K562 (cell line): Measurements from ENCODE around the gene CPED1.

Experiments
- CHD2 ChIP-seq: IDR thresholded peaks from 2 replicates; pipeline ENCODE4 v1.6.1; 2011; ENCODE audit warnings: low read depth, low read length
- EP300 ChIP-seq: IDR thresholded peaks from 2 replicates; pipeline ENCODE4 v1.6.1; 2012; ENCODE audit warnings: low read length, improper control_type of control experiment
- ETV6 ChIP-seq, 3 experiments: fragments of 150-350 bp in 1 of 3; sonication (generic) in 1 of 3; formaldehyde crosslinking in 1 of 3; IDR thresholded peaks; 2 replicates each; pipeline versions ENCODE4 v1.6.1 to v1.8.0; 2014 to 2022; ENCODE audit warnings: borderline replicate concordance in 2 of 3, low read depth in 2 of 3, antibody characterized with exemption in 1 of 3, low read length in 1 of 3, mild to moderate bottlenecking in 1 of 3, missing genetic modification reagents in 1 of 3
- HNRNPLL ChIP-seq: fragments of 200-400 bp; formaldehyde crosslinking; IDR thresholded peaks from 2 replicates; pipeline ENCODE4 v1.6.1; 2017; ENCODE audit warnings: low read length, low read depth, mild to moderate bottlenecking; ENCODE audit not compliant: poor library complexity, severe bottlenecking
- NEUROD1 ChIP-seq: fragments of 150-350 bp; IDR thresholded peaks from 2 replicates; pipeline ENCODE4 v1.6.1; 2014; ENCODE audit warnings: borderline replicate concordance, low read length, low read depth; ENCODE audit not compliant: partially characterized antibody
- NFYB ChIP-seq: IDR thresholded peaks from 2 replicates; pipeline ENCODE4 v1.6.1; 2011; ENCODE audit warnings: mild to moderate bottlenecking, moderate library complexity; ENCODE audit not compliant: insufficient read length; ENCODE audit errors: extremely low read depth
- POLR2A ChIP-seq: fragments of 450-650 bp; conservative IDR thresholded peaks from 2 replicates; pipeline ENCODE4 v1.6.1; 2016
- TBL1XR1 ChIP-seq, 2 experiments: IDR thresholded peaks; 2 replicates each; pipeline ENCODE4 v1.6.1; 2012; ENCODE audit warnings: improper control_type of control experiment in 2 of 2, low read length in 2 of 2, mild to moderate bottlenecking in 1 of 2
- TF ChIP-seq, protein P1 (sequence below): fragments of 450-650 bp; IDR thresholded peaks from 2 replicates; pipeline ENCODE4 v1.6.1; 2018; ENCODE audit warnings: mild to moderate bottlenecking, low read depth; ENCODE audit not compliant: partially characterized antibody
- TF ChIP-seq, protein P2 (sequence below), 3 experiments: IDR thresholded peaks in 2 of 3; conservative IDR thresholded peaks in 1 of 3; 2 replicates each; pipeline ENCODE4 v1.5.1; 2011 to 2012; ENCODE audit warnings: low read length in 3 of 3, mild to moderate bottlenecking in 3 of 3, control low read depth in 2 of 3, improper control_type of control experiment in 1 of 3, inconsistent platforms in 1 of 3, low read depth in 1 of 3, mixed read lengths in 1 of 3, moderate library complexity in 1 of 3; ENCODE audit not compliant: insufficient read depth in 2 of 3

DNA sequence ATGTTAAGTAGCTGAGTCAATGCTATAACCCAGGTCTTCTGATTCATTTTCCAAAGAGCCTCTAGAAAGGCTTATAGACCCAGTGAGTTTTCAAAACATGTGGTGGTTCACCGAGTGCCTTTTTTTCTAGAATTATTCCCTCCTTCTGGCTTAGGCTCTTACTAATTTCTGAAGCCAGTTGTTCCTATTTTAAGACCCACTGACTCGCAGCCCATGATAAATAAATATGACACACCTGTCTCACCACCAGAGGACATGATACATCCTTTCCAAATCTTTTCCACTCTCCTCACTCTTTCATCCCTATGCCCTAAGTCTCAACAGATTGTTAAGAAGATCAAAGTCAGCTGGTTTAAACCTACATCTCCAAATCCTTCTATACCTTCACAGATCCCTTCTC is 214.3 kb downstream of the CPED1 start:
- TF ChIP-seq CHD2 = no peak
- no peak for TF ChIP-seq HNRNPLL
- no peak for TF ChIP-seq ETV6 (IDR thresholded peaks at IDR 0.05; ENCODE audit: borderline replicate concordance in 1 of 2, low read depth in 2 of 2, low read length in 1 of 2)
- no peak for TF ChIP-seq ETV6 (CRISPR knock-in tag; IDR thresholded peaks at IDR 0.05; ENCODE audit: borderline replicate concordance)
- no peak for TF ChIP-seq NEUROD1
- no peak for TF ChIP-seq EP300
- TF ChIP-seq, protein P1, sequence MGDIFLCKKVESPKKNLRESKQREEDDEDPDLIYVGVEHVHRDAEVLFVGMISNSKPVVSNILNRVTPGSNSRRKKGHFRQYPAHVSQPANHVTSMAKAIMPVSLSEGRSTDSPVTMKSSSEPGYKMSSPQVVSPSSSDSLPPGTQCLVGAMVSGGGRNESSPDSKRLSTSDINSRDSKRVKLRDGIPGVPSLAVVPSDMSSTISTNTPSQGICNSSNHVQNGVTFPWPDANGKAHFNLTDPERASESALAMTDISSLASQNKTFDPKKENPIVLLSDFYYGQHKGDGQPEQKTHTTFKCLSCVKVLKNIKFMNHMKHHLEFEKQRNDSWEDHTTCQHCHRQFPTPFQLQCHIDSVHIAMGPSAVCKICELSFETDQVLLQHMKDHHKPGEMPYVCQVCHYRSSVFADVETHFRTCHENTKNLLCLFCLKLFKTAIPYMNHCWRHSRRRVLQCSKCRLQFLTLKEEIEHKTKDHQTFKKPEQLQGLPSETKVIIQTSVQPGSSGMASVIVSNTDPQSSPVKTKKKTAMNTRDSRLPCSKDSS = no peak
- TF ChIP-seq, protein P2, sequence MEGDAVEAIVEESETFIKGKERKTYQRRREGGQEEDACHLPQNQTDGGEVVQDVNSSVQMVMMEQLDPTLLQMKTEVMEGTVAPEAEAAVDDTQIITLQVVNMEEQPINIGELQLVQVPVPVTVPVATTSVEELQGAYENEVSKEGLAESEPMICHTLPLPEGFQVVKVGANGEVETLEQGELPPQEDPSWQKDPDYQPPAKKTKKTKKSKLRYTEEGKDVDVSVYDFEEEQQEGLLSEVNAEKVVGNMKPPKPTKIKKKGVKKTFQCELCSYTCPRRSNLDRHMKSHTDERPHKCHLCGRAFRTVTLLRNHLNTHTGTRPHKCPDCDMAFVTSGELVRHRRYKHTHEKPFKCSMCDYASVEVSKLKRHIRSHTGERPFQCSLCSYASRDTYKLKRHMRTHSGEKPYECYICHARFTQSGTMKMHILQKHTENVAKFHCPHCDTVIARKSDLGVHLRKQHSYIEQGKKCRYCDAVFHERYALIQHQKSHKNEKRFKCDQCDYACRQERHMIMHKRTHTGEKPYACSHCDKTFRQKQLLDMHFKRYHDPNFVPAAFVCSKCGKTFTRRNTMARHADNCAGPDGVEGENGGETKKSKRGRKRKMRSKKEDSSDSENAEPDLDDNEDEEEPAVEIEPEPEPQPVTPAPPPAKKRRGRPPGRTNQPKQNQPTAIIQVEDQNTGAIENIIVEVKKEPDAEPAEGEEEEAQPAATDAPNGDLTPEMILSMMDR (IDR thresholded peaks at IDR 0.05 in 2 of 3, conservative IDR thresholded peaks at IDR 0.05 in 1 of 3; ENCODE audit: insufficient read depth in 2 of 3, low read depth in 1 of 3, low read length in 3 of 3) = no peak
- TF ChIP-seq NFYB = no peak
- TF ChIP-seq POLR2A = no peak; the same call in 1 of the 2 replicates
- no peak for TF ChIP-seq TBL1XR1 (IDR thresholded peaks at IDR 0.05; ENCODE audit: low read length in 2 of 2)
